Left lobe of liver (tissue), 2 donors: ENCODE results near the gene SETBP1. TPM values are rescaled to one million over a fixed set of nuclear protein-coding genes. Genes with fewer than 3 reads are reported as not detected.
A peak's percentile ranks its signal among the peaks of the same experiment; 100 is the strongest.

ENCODE experiments used
- ATAC-seq: fragments of 200-7000 bp; cut with Tn5 transposase; one replicate; pipeline ENCODE4 v1.9.1; 2020; ENCODE audit warnings: mild to moderate bottlenecking, moderate library complexity
- DNase-seq: peaks from one replicate; pipeline ENCODE4 v3.0.0-alpha.2; 2020; ENCODE audit warnings: low spot score
- total RNA-seq: library from RNA; stranded (reverse); gene quantifications from one replicate; pipeline ENCODE4 v1.2.1, GENCODE V29; 2021
- donor health status: DM: no; HTN: no; CAD: no; lungs with moderate emphysema.
- donor health status: DM: no; HTN: yes; CAD: no.

SETBP1 gene
- total RNA-seq, 1 donor from 2014 or later: 17.3 TPM

DNA sequence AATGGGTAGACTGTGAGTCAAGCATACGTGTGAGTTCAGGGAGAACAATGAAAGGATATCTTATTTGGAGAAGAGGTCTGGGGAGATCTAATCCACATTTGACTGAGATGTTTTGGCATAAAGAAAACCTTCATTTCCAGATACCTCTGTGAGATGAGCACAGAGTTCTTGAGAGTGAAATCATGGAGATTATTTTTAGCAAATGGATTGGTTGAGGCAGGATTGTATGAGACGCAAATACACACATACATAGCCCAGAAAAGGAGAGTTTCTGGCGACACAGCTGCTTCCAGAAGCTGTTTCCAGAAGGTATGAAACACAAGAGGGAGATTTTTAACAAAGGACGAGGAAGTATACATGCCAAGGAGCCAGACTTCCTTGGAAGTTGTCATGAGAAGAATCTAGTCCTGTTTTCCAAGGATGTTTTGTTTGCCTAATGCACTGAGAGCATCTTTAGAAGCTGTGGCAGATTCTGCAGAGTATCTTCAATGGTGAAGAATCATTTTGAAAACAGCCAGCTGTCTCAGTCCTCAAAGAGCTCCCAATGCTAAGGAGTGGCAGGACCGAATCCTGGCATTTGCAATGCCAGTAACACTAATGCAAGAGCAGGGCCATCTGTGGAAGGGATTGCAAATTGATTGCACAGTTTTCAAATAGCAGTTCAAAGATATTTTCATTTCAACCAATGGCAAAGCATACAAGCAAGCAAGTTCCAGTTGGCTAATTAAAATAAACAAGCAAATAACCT is 177.2 kb downstream of the SETBP1 start:
- no peak for ATAC-seq
- no peak for DNase-seq

GRCh38 chr18:44859263-44859662 is 178.6 kb downstream of the SETBP1 start:
- ATAC-seq: no peak
- no peak for DNase-seq

DNA sequence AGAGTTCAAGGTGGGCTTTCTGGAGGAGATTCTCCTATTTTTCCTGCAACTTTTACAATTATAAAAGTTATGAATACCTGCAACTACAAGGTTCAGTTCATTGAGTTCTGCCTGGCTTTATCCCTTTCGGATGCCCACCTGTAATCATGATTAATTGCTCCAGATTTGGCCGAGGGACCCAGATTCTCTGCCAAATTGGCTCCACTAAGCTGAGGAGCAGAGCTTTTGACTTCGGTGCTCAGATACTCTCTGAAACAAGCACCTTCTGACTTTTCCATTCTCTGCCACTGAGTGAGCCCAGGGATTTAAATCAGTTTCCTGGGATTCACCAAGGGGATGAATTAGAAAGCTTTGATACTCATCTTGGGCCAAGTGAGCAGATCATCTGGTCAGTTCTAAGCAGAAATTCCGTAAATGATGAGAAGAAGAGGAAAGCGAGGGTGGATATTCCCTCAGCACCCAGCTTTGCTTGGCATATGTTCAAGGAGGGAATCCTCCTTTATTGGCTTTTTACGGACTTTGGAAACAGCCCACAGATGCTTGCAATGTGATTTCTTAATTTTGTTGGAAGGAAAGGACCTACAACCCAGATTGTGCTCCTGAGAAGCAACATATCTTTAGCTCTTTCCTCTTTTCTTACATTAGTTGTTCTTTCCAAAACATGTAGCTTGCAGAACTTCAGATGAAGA is 179.2 kb downstream of the SETBP1 start:
- ATAC-seq (peak; percentile 36), DNase-seq (no peak)

GRCh38 chr18:44862112-44862511 is 181.4 kb downstream of the SETBP1 start:
- no peak for DNase-seq
- ATAC-seq: no peak

- DNase-seq (no peak), ATAC-seq (no peak)
Measured at GRCh38 chr18:44866103-44866502, 185.4 kb downstream of the SETBP1 start.

GRCh38 chr18:44869533-44869932 is 188.8 kb downstream of the SETBP1 start:
- no peak for DNase-seq

GRCh38 chr18:44870631-44871502 is 190.2 kb downstream of the SETBP1 start:
- DNase-seq (no peak), ATAC-seq (no peak)

More at GRCh38 chr18:44869533-44869932, 188.8 kb downstream of the SETBP1 start:
- no peak for ATAC-seq

- ATAC-seq (no peak), DNase-seq (no peak)
Measured at GRCh38 chr18:44871771-44872170, 191.1 kb downstream of the SETBP1 start.

- peak; percentile 83 for ATAC-seq
- no peak for DNase-seq
Measured at GRCh38 chr18:44876024-44876423, 195.3 kb downstream of the SETBP1 start.

- DNase-seq: no peak
- ATAC-seq: no peak
Measured at GRCh38 chr18:44876755-44877154, 196.1 kb downstream of the SETBP1 start.

GRCh38 chr18:44878335-44878734 is 197.6 kb downstream of the SETBP1 start:
- no peak for DNase-seq
- ATAC-seq: no peak

DNA sequence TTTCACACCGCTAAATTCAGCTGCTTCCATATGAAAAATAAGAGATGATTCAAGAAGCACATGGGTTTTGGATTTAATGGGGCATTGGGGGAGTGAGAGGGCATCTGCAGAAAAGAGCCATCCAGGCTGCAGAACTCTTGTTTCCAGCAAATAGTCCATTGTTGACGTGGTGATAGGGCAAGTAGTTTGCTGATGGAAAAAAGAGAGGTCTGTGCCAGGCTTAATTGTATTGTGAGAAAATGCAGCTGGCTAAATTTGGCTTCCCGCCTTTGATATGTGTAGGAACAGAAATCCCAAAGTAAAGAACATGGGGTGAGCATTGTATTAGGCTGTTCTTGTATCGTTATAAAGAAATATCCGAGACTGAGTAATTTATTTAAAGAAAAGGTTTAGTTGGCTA is 199.5 kb downstream of the SETBP1 start:
- DNase-seq: no peak

GRCh38 chr18:44881461-44882162 is 200.9 kb downstream of the SETBP1 start:
- ATAC-seq (no peak), DNase-seq (no peak)

More for the DNA sequence above, 199.5 kb downstream of the SETBP1 start:
- ATAC-seq: no peak

- DNase-seq (no peak), ATAC-seq (no peak)
Measured at GRCh38 chr18:44882163-44882868, 201.6 kb downstream of the SETBP1 start.

DNA sequence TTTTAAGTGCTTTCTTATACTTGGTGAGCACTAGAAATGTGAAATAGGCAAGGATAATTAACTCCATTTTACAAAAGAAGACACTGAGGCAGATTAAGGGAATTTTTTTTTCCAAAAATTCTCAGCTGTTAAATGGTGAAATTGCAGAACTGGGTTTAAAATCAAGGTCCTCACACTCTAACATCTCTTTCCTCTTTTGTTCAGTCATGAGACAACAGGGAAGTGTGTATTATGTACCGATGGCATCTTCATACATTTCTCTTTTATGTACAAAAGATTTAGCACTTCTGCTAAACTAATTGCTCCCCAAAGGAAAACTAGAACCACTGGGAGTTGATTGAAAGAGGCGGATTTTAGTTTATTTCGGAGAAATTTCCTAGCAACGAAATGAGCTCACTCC is 203.0 kb downstream of the SETBP1 start:
- no peak for ATAC-seq
- no peak for DNase-seq

- no peak for DNase-seq
Measured at GRCh38 chr18:44884431-44884830, 203.7 kb downstream of the SETBP1 start.

DNA sequence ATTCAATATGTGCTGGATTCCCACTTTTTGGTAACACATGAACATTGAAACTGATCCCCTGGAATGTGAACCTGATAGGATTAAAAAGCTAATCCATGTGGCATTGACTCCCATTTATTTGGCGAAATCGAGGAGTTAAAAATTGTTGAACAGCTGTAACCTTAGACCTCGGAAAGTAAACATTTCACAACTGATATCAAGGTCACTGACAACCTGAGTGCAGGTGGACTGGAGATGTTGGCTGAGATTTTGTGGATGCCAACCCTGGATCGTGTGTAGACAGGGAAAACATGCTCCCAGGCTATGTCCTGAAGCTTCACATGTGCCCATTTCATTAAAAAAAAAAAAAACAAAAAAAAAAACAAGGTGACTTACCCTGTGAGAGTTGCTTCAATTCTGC is 204.8 kb downstream of the SETBP1 start:
- peak; percentile 78 for DNase-seq

More at GRCh38 chr18:44884431-44884830, 203.7 kb downstream of the SETBP1 start:
- no peak for ATAC-seq

GRCh38 chr18:44887227-44887631 is 206.5 kb downstream of the SETBP1 start:
- peak; percentile 36 for ATAC-seq
- no peak for DNase-seq

More for the DNA sequence above, 204.8 kb downstream of the SETBP1 start:
- ATAC-seq: peak; percentile 94

- no peak for DNase-seq
- no peak for ATAC-seq
Measured at GRCh38 chr18:44889111-44889510, 208.4 kb downstream of the SETBP1 start.
